NCI-H2171 treated with DMSO at 0.1 percent for 48 hours (cell line): ENCODE results near the gene FUBP3.
A peak's percentile ranks its signal among the peaks of the same experiment; 100 is the strongest.

Source experiments
- DNase-seq: peaks from one replicate; lab custom pipeline; 2025; lab: John Stamatoyannopoulos, UW

FUBP3 gene

DNA sequence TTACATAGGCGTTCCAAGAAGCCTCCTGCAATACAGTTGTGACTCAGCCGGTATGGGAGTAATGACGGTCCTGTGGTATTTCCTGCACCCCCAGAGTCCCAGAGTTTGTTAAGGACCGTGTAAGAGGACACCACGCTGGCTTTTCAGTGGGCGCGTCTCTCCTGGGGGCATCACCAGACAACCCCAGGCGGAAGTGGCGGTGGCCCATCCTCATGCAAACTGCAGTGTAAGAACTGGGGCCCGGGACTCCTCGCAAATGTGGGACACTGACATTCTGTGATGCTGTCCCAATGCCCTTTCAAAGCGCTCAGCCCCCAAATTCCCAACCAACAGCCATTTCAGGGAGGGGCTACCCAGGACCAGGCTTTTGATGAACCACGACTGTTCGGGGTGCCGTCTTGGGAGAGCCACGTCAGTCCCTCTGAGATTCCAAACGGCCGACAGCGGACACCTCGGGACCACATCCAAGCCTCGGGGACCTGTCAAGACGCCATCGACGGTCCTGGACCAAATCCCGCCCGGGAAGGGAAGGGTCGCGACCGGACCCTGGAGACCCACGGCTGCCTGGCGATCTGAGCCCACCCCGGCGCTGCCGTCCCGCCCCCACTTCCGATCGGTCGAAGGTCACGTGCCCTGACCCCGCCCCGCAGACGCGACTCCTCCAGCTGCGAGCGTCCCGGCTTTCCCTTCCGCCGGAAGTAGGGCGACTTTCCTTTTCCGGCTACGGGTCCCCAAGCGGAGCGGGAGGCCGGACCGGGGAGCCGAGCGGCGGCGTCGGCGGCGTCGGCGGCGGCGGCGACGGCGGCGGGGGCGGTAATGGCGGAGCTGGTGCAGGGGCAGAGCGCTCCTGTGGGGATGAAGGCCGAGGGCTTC lies at the start of gene FUBP3:
Gene FUBP3 (plus strand): TSS at position 713 of the 873 bp plus-strand sequence. CDS start 104 bp downstream, at position 817.
- DNase-seq = peak; percentile 93

- peak; percentile 36 for DNase-seq
These were observed 48.4 kb upstream of the FUBP3 start for GRCh38 chr9:130530938-130531337.

DNA sequence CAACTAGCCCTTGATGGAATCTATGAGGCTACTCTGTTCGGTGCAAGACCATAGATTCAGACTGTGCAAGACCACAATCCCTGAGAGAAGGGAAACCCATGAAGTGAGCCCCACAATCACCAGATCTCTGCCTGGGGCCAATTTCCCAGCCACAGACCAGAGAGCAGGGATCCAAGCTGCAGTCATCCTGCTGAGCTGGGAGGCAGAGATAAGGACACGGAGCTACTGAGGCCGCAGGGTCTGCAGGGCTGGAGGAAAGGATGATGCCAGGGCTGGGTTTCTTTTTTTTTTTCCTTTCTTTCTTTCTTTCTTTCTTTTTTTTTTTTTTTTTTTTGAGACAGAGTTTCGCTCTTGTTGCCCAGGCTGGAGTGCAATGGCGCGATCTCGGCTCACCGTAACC lies 47.7 kb upstream of the FUBP3 start:
- DNase-seq = no peak

GRCh38 chr9:130532426-130533080 lies 46.8 kb upstream of the FUBP3 start:
- peak; percentile 53 for DNase-seq

GRCh38 chr9:130535818-130536521 lies 43.4 kb upstream of the FUBP3 start:
- peak; percentile 84 for DNase-seq

DNA sequence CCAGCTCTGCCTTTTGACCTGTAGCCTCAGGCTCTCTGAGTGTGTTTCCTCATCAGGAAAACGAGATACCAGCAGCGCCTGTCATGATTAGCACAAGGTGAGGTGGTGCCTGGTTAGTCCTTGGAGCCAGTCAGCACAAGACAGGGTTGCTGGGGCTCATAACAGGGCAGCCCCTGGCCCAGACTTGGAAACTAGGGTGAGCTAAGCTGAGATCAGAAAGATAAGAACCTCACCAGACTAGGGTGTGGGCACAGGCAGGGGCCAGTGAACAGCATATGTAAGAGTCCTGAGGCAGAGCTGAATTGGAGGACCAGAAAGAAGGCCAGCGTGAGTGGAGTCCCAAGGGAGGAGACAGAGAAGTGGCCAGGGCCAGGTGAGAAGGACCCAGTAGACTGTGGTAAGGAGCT lies 42.7 kb upstream of the FUBP3 start:
- DNase-seq = no peak

GRCh38 chr9:130537346-130538050 lies 41.9 kb upstream of the FUBP3 start:
- DNase-seq = no peak

- peak; percentile 56 for DNase-seq
These were observed 39.8 kb upstream of the FUBP3 start for GRCh38 chr9:130539420-130540223.

GRCh38 chr9:130541533-130541932 lies 37.8 kb upstream of the FUBP3 start:
- DNase-seq = no peak

DNA sequence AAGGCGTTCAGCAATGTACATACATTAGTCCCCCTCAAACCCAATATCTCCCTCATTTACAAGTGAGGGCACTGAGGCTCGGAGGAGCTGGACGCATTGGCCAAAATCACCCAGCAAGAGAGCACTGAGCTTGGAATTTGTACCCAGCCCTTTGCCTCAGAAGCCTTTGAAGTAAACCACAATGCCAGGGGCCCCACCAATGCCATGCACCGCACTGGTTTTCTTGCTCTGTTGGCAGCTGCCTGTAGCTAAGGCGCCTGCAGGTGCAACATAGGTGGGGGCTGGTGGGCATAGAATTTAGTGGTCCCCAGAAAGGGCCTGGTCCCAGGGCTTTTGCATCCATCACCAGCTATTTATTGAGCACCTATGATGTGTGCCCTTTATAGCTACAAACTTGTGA lies 37.3 kb upstream of the FUBP3 start:
- DNase-seq = no peak

- no peak for DNase-seq
These were observed 36.7 kb upstream of the FUBP3 start for GRCh38 chr9:130542457-130543228.

DNA sequence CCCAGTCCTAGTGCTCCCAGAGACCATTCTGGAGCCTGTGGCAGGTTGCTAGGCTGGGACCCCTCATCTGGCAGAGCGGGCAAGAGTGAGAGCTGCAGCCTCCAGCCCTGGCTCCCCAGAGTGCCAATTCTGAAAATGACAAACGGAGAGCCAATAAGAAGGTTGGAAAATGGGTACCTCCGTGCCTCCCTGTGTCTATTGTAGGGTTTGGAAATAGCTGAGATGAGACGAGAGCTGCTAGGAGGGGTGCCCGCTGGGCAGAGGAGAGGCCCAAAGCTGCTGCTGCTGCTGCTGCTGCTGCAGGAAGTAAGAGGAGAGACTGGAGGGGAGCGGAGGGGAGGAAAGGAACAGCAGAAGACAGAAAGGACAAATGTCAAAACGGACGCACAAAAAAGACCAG lies 36.0 kb upstream of the FUBP3 start:
- DNase-seq = no peak

- DNase-seq = no peak
These were observed 35.5 kb upstream of the FUBP3 start for GRCh38 chr9:130543859-130544258.

- no peak for DNase-seq
These were observed 35.0 kb upstream of the FUBP3 start for GRCh38 chr9:130544364-130544763.

GRCh38 chr9:130548103-130548502 lies 31.3 kb upstream of the FUBP3 start:
- no peak for DNase-seq

DNA sequence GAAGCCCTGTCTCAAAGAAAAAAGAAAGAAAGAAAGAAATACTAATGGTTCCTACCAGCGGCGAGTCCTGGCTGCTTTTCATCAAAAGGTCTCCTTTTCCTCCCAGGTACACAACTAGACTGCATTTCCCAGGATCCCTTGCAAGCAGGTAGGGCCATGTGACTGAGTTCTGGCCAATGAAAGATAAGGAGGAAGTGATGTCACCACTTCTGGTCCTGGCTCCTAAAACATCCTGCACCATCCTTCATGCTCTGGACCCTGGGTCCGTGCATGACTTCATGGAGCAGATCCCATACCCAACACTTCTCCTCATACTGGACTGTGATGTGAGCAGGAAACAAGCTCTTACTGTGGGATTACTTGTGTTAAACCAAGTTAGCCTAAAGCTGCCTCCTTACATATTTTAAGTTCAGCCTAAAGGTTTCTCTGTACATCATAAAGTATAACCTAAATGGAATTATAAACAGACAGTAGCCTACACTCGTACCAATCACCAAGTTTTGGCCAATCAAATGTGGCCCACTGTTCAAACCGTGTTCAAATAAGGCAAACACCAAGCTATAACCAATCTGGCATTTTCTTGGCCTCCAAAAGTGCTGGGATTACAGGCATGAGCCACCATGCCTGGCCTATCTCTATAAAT lies 30.2 kb upstream of the FUBP3 start:
- peak; percentile 81 for DNase-seq

GRCh38 chr9:130554606-130555005 lies 24.8 kb upstream of the FUBP3 start:
- no peak for DNase-seq

- DNase-seq = no peak
These were observed 24.3 kb upstream of the FUBP3 start for GRCh38 chr9:130555061-130555460.

DNA sequence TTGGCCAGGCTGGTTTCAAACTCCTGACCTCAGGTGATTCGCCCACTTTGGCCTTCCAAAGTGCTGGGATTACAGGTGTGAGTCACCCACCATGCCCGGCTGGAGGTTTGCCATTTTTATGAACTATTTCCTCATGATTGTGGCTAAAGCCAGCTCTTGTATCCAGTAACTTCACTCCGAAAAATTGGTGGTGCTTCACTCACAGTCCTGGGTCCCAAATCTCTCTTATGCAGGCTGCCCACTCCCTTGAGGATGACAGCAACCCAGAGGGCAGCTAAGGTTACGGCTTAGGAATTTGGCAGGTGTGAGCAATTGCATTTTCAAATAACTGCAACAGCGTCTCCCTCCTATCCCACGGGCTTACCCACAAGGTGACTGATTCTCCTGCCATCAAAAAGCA lies 23.4 kb upstream of the FUBP3 start:
- peak; percentile 39 for DNase-seq
